K562 (cell line): ENCODE measurements around the gene FIZ1. TPM values are rescaled to one million over a fixed set of nuclear protein-coding genes. Genes with fewer than 3 reads are reported as not detected.

Experiments used
- ATF6 ChIP-seq: sonication (generic); formaldehyde crosslinking; IDR thresholded peaks from 2 replicates; pipeline ENCODE4 v1.4.0; 2020; ENCODE audit warnings: mild to moderate bottlenecking, missing genetic modification reagents
- CEBPG ChIP-seq, 3 experiments: fragments of 200-800 bp in 1 of 3; sonication (Bioruptor generic) in 1 of 3; sonication (generic) in 1 of 3; formaldehyde crosslinking in 1 of 3; IDR thresholded peaks in 2 of 3; conservative IDR thresholded peaks in 1 of 3; 2 replicates each; pipeline versions ENCODE4 v1.6.1 to v1.8.0; 2016 to 2022; ENCODE audit warnings: missing compliant biosample characterization in 2 of 3, missing genetic modification characterization in 2 of 3, mild to moderate bottlenecking in 1 of 3, missing genetic modification reagents in 1 of 3
- CEBPZ ChIP-seq: fragments of 150-350 bp; IDR thresholded peaks from 2 replicates; pipeline ENCODE4 v1.6.1; 2014; ENCODE audit warnings: low read depth, mild to moderate bottlenecking, low read length, borderline replicate concordance
- EP300 ChIP-seq: IDR thresholded peaks from 2 replicates; pipeline ENCODE4 v1.6.1; 2012; ENCODE audit warnings: low read length, improper control_type of control experiment
- ESRRB ChIP-seq: fragments of 250-450 bp; sonication (Bioruptor Pico); IDR thresholded peaks from 2 replicates; pipeline ENCODE4 v1.5.0; 2020; ENCODE audit warnings: mild to moderate bottlenecking, moderate library complexity, borderline replicate concordance
- ETV1 ChIP-seq: fragments of 450-650 bp; conservative IDR thresholded peaks from 2 replicates; pipeline ENCODE4 v1.6.1; 2016; ENCODE audit warnings: missing genetic modification characterization, control low read depth, low read depth, missing compliant biosample characterization
- FIP1L1 ChIP-seq: fragments of 200-400 bp; formaldehyde crosslinking; IDR thresholded peaks from 2 replicates; pipeline ENCODE4 v1.6.1; 2018; ENCODE audit warnings: mild to moderate bottlenecking, low read depth, low read length; ENCODE audit not compliant: poor library complexity, severe bottlenecking
- GABPB2 ChIP-seq: fragments of 250-450 bp; sonication (Bioruptor Pico); conservative IDR thresholded peaks from 2 replicates; pipeline ENCODE4 v1.5.1; 2021; ENCODE audit warnings: mild to moderate bottlenecking
- GTF2A2 ChIP-seq: IDR thresholded peaks from 2 replicates; pipeline ENCODE4 v1.6.1; 2016; ENCODE audit warnings: mild to moderate bottlenecking, missing genetic modification characterization, missing compliant biosample characterization
- HDAC3 ChIP-seq: fragments of 450-650 bp; IDR thresholded peaks from 2 replicates; pipeline ENCODE4 v1.6.1; 2018; ENCODE audit warnings: borderline replicate concordance, mild to moderate bottlenecking, moderate library complexity; ENCODE audit not compliant: partially characterized antibody
- MIER1 ChIP-seq: fragments of 450-650 bp; IDR thresholded peaks from 2 replicates; pipeline ENCODE4 v1.6.1; 2016; ENCODE audit warnings: antibody characterized with exemption, mild to moderate bottlenecking, low read depth
- NCOA1 ChIP-seq: fragments of 450-650 bp; IDR thresholded peaks from 2 replicates; pipeline ENCODE4 v1.6.1; 2016; ENCODE audit warnings: low read depth
- NELFE ChIP-seq: IDR thresholded peaks from 2 replicates; pipeline ENCODE4 v1.6.1; 2011; ENCODE audit warnings: mild to moderate bottlenecking; ENCODE audit not compliant: insufficient read depth, insufficient read length
- NEUROD1 ChIP-seq: fragments of 150-350 bp; IDR thresholded peaks from 2 replicates; pipeline ENCODE4 v1.6.1; 2014; ENCODE audit warnings: borderline replicate concordance, low read length, low read depth; ENCODE audit not compliant: partially characterized antibody
- NFRKB ChIP-seq: fragments of 450-650 bp; IDR thresholded peaks from 2 replicates; pipeline ENCODE4 v1.6.1; 2016; ENCODE audit warnings: low read depth
- NR1H2 ChIP-seq: sonication (generic); formaldehyde crosslinking; IDR thresholded peaks from 2 replicates; pipeline ENCODE4 v1.4.0; 2020; ENCODE audit warnings: mild to moderate bottlenecking, missing genetic modification reagents
- PTRF ChIP-seq: fragments of 450-650 bp; IDR thresholded peaks from 2 replicates; pipeline ENCODE4 v1.6.1; 2016; ENCODE audit warnings: mild to moderate bottlenecking, missing genetic modification characterization, missing compliant biosample characterization
- STAG1 ChIP-seq: sonication (generic); formaldehyde crosslinking; IDR thresholded peaks from 2 replicates; pipeline ENCODE4 v1.5.0; 2020; ENCODE audit warnings: missing genetic modification reagents, borderline replicate concordance
- SUPT5H ChIP-seq: fragments of 450-650 bp; IDR thresholded peaks from 2 replicates; pipeline ENCODE4 v1.6.1; 2016
- TSC22D4 ChIP-seq: fragments of 450-650 bp; IDR thresholded peaks from 2 replicates; pipeline ENCODE4 v1.6.1; 2016; ENCODE audit warnings: missing genetic modification characterization, missing biosample characterization, control low read depth
- ZNF507 ChIP-seq: conservative IDR thresholded peaks from 2 replicates; pipeline ENCODE4 v1.6.1; 2017; ENCODE audit warnings: missing genetic modification characterization, missing compliant biosample characterization
- polyA plus RNA-seq, 8 experiments: library from polyadenylated mRNA; depleted of rRNA in 4 of 8; stranded (reverse) in 5 of 8; unstranded in 3 of 8; fragments of >200 nt; fragmentation: Nextera tagmentation in 2 of 8; fragmentation: Illumina TruSeq in 1 of 8; extraction: Ambion mirVana in 2 of 8; extraction: Trizol in 1 of 8; gene quantifications; 2 replicates each; pipeline versions ENCODE4 v1.2.1 to v1.2.3, GENCODE V29; 2011 to 2014; ENCODE audit warnings: inconsistent platforms in 1 of 8, missing spikeins in 1 of 8
- total RNA-seq, 7 experiments: library from RNA; depleted of rRNA in 6 of 7; stranded (reverse); fragments of >200 nt in 6 of 7; fragmentation: Illumina TruSeq in 2 of 7; extraction: Trizol in 2 of 7; gene quantifications; 2 replicates each; pipeline versions ENCODE4 v1.2.1 to v1.2.3, GENCODE V29; 2011 to 2021; ENCODE audit warnings: low replicate concordance in 1 of 7

FIZ1 gene
- total and polyA plus RNA-seq, 9 of the 15 experiments (the other 6 are each of a cell fraction or from before 2014, with no cell fraction given) = 0.79 to 17.5 (median 5.5) TPM

- TF ChIP-seq ATF6 (no peak), NR1H2 (CRISPR knock-in tag) (0 out of 2 replicates have a peak, but pooled peaks have one; percentile 9), NEUROD1 (no peak), ETV1 (tag) (no peak; the same call in 1 of the 2 replicates), EP300 (no peak), FIP1L1 (peak; percentile 39), MIER1 (no peak), NCOA1 (no peak), PTRF (no peak), ZNF507 (tag) (no peak), GTF2A2 (tag) (no peak), ESRRB (CRISPR knock-in tag) (no peak), NELFE (no peak), GABPB2 (no peak), SUPT5H (peak; percentile 84), CEBPZ (no peak), STAG1 (CRISPR knock-in tag) (no peak), TSC22D4 (tag) (no peak), HDAC3 (no peak), CEBPG (CRISPR knock-in tag; IDR thresholded peaks at IDR 0.05) (no peak), CEBPG (tag; conservative IDR thresholded peaks at IDR 0.05 in 1 of 2, IDR thresholded peaks at IDR 0.05 in 1 of 2) (no peak), NFRKB (no peak)
Observed at GRCh38 chr19:55598719-55599467, 424 bp downstream of the FIZ1 start (continued).
